A549 (cell line): ENCODE measurements around the gene GLO1. TPM values are rescaled to one million over a fixed set of nuclear protein-coding genes. Genes with fewer than 3 reads are reported as not detected.

Experiments
- ATAC-seq, 2 experiments: fragments of 200-7000 bp in 1 of 2; fragments of >200 bp in 1 of 2; cut with Nextera tagmentation in 1 of 2; cut with Tn5 transposase in 1 of 2; 3 replicates each; pipeline versions ENCODE4 v1.8.0 to v1.9.1; 2018 to 2020; ENCODE audit warnings: mild to moderate bottlenecking in 1 of 2, moderate library complexity in 1 of 2
- CTCF ChIA-PET: fragments of 300-600 bp; sonication (Branson Sonifier 250); formaldehyde crosslinking; extraction: SDS; loops from one replicate; lab custom pipeline; 2021; ENCODE audit warnings: antibody characterized with exemption, inconsistent platforms; lab: Yijun Ruan, JAX
- POLR2A ChIA-PET: fragments of 350-600 bp; formaldehyde crosslinking; extraction: SDS; loops from one replicate; lab custom pipeline; 2021; ENCODE audit warnings: antibody characterized with exemption, inconsistent platforms; lab: Yijun Ruan, JAX
- DNase-seq, 2 experiments: peaks; one replicate each; pipeline versions ENCODE4 v3.0.0 to v3.0.0-alpha.2; 2011 to 2016; ENCODE audit warnings: low read depth in 1 of 2, low spot score in 1 of 2
- FAIRE-seq: peaks from 2 replicates; lab custom pipeline; 2011; peaks lifted over from hg19 to GRCh38; lab: Jason Lieb, UNC
- H3K27ac ChIP-seq, 2 experiments: fragments of >200 bp; sonication (Bioruptor Twin); formaldehyde crosslinking; 3 replicates each; pipeline ENCODE4 v1.5.1; 2016 to 2017
- H3K4me1 ChIP-seq: fragments of >200 bp; sonication (Bioruptor Twin); formaldehyde crosslinking; 3 replicates; pipeline ENCODE4 v1.6.1; 2016
- H3K4me2 ChIP-seq: fragments of >200 bp; sonication (Bioruptor Twin); formaldehyde crosslinking; 3 replicates; pipeline ENCODE4 v1.6.1; 2016
- H3K4me3 ChIP-seq: fragments of >200 bp; sonication (Bioruptor Twin); formaldehyde crosslinking; 3 replicates; pipeline ENCODE4 v1.5.1; 2016
- H3K9me3 ChIP-seq: fragments of >200 bp; sonication (Bioruptor Twin); formaldehyde crosslinking; 3 replicates; pipeline ENCODE4 v1.6.1; 2016
- CBX2 ChIP-seq: fragments of 200-600 bp; sonication (generic); IDR thresholded peaks from 2 replicates; pipeline ENCODE4 v1.6.1; 2016; ENCODE audit warnings: low read depth, mild to moderate bottlenecking, borderline replicate concordance
- CBX8 ChIP-seq: fragments of 200-600 bp; sonication (generic); IDR thresholded peaks from 2 replicates; pipeline ENCODE4 v1.6.1; 2016
- CEBPB ChIP-seq, 2 experiments: fragments of >200 bp in 1 of 2; sonication (Bioruptor Twin) in 1 of 2; formaldehyde crosslinking in 1 of 2; IDR thresholded peaks; 2 replicates each; pipeline ENCODE4 v1.6.1; 2012 to 2016
- EHF ChIP-seq: fragments of 250-450 bp; sonication (Bioruptor Pico); IDR thresholded peaks from 2 replicates; pipeline ENCODE4 v1.5.0; 2020; ENCODE audit warnings: mild to moderate bottlenecking
- EHMT2 ChIP-seq: fragments of 200-600 bp; sonication (generic); IDR thresholded peaks from 2 replicates; pipeline ENCODE4 v1.6.1; 2016; ENCODE audit warnings: antibody characterized with exemption, low read depth, mild to moderate bottlenecking, moderate library complexity
- FOSB ChIP-seq: fragments of 250-450 bp; sonication (Bioruptor Pico); IDR thresholded peaks from 2 replicates; pipeline ENCODE4 v1.5.0; 2020; ENCODE audit warnings: mild to moderate bottlenecking, moderate library complexity
- GATA3 ChIP-seq: IDR thresholded peaks from 2 replicates; pipeline ENCODE4 v1.6.1; 2012; ENCODE audit warnings: borderline replicate concordance
- HDAC2 ChIP-seq: fragments of 200-600 bp; sonication (generic); IDR thresholded peaks from 2 replicates; pipeline ENCODE4 v1.6.1; 2016
- HEYL ChIP-seq: fragments of 250-450 bp; sonication (Bioruptor Pico); IDR thresholded peaks from 2 replicates; pipeline ENCODE4 v1.8.0; 2021; ENCODE audit warnings: mild to moderate bottlenecking, moderate library complexity
- KDM5A ChIP-seq: fragments of 200-600 bp; sonication (generic); IDR thresholded peaks from 2 replicates; pipeline ENCODE4 v1.6.1; 2016; ENCODE audit warnings: antibody characterized with exemption, mild to moderate bottlenecking
- MAZ ChIP-seq: fragments of 150-350 bp; IDR thresholded peaks from 2 replicates; pipeline ENCODE4 v1.6.1; 2014; ENCODE audit warnings: antibody characterized with exemption, low read depth, low read length, borderline replicate concordance
- NFE2L2 ChIP-seq: fragments of 150-350 bp; conservative IDR thresholded peaks from 2 replicates; pipeline ENCODE4 v1.6.1; 2014; ENCODE audit warnings: low read length
- PHF8 ChIP-seq: fragments of 200-600 bp; sonication (generic); IDR thresholded peaks from 2 replicates; pipeline ENCODE4 v1.6.1; 2016; ENCODE audit warnings: low read depth, mild to moderate bottlenecking, antibody characterized with exemption, moderate library complexity, borderline replicate concordance
- RFX5 ChIP-seq: fragments of 450-650 bp; IDR thresholded peaks from 2 replicates; pipeline ENCODE4 v1.7.1; 2014; ENCODE audit warnings: antibody characterized with exemption, mild to moderate bottlenecking, moderate library complexity
- SMC3 ChIP-seq: fragments of >200 bp; sonication (Bioruptor Twin); formaldehyde crosslinking; IDR thresholded peaks from 3 replicates; pipeline ENCODE4 v1.6.1; 2018; ENCODE audit warnings: inconsistent platforms
- TFCP2L1 ChIP-seq: fragments of 250-450 bp; sonication (Bioruptor Pico); IDR thresholded peaks from 2 replicates; pipeline ENCODE4 v1.5.0; 2021; ENCODE audit warnings: mild to moderate bottlenecking
- TP53 ChIP-seq: fragments of 250-450 bp; sonication (Bioruptor Pico); IDR thresholded peaks from 2 replicates; pipeline ENCODE4 v1.5.0; 2021; ENCODE audit warnings: mild to moderate bottlenecking, moderate library complexity
- ZC3H11A ChIP-seq: fragments of 450-650 bp; IDR thresholded peaks from 2 replicates; pipeline ENCODE4 v1.6.1; 2014; ENCODE audit warnings: antibody characterized with exemption, mild to moderate bottlenecking
- whole genome bisulfite sequencing: methylation state at CpG from one replicate; pipeline ENCODE4 v1.1.6; 2017; ENCODE audit errors: missing lambda C conversion rate; 5-methylcytosine and 5-hydroxymethylcytosine counted together
- polyA plus RNA-seq, 4 experiments: library from polyadenylated mRNA; depleted of rRNA in 3 of 4; stranded (reverse); fragments of >200 nt; fragmentation: RNase III in 1 of 4; extraction: RNeasy Plus Mini Kit Qiagen cat#74134 plus additional on column Dnase treatment in 1 of 4; gene quantifications; 2 replicates in 3 of 4; 3 replicates in 1 of 4; pipeline ENCODE4 v1.2.3, GENCODE V29; 2011 to 2017
- TF ChIP-seq, protein P1 (sequence below): fragments of 250-450 bp; sonication (Bioruptor Pico); IDR thresholded peaks from 2 replicates; pipeline ENCODE4 v1.5.0; 2021; ENCODE audit warnings: mild to moderate bottlenecking, moderate library complexity, borderline replicate concordance
- TF ChIP-seq, protein P2 (sequence below): fragments of >200 bp; sonication (Bioruptor Twin); formaldehyde crosslinking; IDR thresholded peaks from 3 replicates; pipeline ENCODE4 v1.5.1; 2016
- TF ChIP-seq, protein P3 (sequence below): fragments of >200 bp; sonication (Bioruptor Twin); formaldehyde crosslinking; IDR thresholded peaks from 2 replicates; pipeline ENCODE4 v1.6.1; 2016

GLO1 gene
- polyA plus RNA-seq, 2 of the 4 experiments (the other 2 are of a cell fraction), result 105 to 128 TPM

DNA sequence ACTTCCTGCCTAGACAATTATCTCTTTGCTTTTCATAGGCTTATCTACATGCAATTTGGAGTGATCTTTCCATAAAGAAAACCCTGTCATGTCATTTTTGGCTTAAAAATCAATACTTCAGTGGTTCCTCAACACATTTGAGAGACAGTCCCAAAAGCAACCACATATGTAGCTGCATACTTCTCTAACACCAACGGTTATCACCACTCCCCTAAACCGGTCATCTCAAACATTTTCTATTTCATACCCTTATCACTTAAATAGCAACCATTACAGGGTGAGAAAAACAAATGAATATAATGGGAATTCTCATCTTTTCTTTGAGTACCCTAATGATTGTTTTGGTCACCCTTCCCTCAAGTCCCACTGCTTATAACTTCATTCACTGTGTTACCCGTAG is 5.1 kb downstream of the GLO1 start:
- Histone ChIP-seq H3K27ac (no peak overlapping the region), H3K4me1 (no peaks in the 10 kb centered on the region), H3K9me3 (no peaks in the 10 kb centered on the region), H3K4me3 (no peak overlapping the region), H3K4me2 (no peak overlapping the region)
- FAIRE-seq (no peak), DNase-seq (no peak), ATAC-seq (no peak)
- 81% methylated on average over 3 of the region's 3 CpGs for WGBS
- TF ChIP-seq KDM5A (no peak), RFX5 (no peak), FOSB (CRISPR knock-in tag) (no peak)
- ChIA-PET POLR2A (no interaction called here), CTCF (no interaction called here)

DNA sequence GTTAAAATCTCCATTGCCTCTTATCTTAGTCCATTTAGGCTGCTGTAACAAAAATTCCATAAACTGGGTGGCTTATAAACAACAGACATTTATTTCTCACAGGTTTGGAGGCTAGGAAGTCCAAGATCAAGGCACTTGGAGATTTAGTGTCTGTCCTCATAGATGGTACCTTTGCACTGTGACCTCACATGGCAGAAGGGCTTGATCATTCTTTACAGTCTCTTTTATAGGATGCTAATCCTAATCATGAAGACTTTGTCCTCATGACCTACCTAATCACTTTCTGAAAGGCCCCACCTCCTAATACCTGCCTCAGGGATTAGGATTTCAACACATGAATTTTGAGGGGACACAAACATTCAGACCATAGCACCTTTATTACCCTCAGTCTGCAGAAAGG is 6.6 kb downstream of the GLO1 start:
- TF ChIP-seq, protein P1, sequence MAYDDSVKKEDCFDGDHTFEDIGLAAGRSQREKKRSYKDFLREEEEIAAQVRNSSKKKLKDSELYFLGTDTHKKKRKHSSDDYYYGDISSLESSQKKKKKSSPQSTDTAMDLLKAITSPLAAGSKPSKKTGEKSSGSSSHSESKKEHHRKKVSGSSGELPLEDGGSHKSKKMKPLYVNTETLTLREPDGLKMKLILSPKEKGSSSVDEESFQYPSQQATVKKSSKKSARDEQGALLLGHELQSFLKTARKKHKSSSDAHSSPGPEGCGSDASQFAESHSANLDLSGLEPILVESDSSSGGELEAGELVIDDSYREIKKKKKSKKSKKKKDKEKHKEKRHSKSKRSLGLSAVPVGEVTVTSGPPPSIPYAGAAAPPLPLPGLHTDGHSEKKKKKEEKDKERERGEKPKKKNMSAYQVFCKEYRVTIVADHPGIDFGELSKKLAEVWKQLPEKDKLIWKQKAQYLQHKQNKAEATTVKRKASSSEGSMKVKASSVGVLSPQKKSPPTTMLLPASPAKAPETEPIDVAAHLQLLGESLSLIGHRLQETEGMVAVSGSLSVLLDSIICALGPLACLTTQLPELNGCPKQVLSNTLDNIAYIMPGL (CRISPR knock-in tag), result no peak
- TF ChIP-seq PHF8 (no peak), CEBPB (IDR thresholded peaks at IDR 0.05) (no peak), EHF (CRISPR knock-in tag) (no peak), TFCP2L1 (CRISPR knock-in tag) (no peak), SMC3 (no peak), HEYL (CRISPR knock-in tag) (no peak)
- no peaks in the 10 kb centered on the region for H3K9me3 ChIP-seq
- H3K4me2 ChIP-seq, result no peak overlapping the region
- no peak for FAIRE-seq
- POLR2A ChIA-PET, result no interaction called here
- no peaks in the 10 kb centered on the region for H3K4me1 ChIP-seq
- CTCF ChIA-PET, result no interaction called here
- H3K4me3 ChIP-seq, result no peak overlapping the region
- no peak overlapping the region for H3K27ac ChIP-seq
- no peak for ATAC-seq
- no peak for DNase-seq

DNA sequence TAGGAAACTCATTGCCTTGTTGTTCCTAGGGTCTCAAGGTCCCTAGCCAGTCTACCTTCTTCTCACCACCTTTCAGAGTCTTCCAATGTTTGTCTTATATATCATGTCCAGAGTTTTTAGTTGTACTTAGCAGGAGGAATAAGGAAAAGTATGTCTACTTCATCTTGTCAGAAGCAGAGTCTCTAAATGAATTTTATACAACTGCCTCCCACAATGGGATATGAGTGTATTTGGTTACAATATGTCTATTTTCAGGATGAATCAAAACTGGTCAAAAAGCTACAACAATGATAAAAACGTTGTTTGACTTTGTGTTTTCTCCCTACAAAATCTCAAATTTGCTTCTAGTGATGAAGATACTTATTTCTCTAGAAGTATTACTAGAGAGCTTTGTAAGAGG is 7.0 kb downstream of the GLO1 start:
- DNase-seq (no peak), FAIRE-seq (no peak), ATAC-seq (no peak)
- Histone ChIP-seq H3K4me3 (no peak overlapping the region), H3K27ac (no peak overlapping the region), H3K4me1 (no peaks in the 10 kb centered on the region), H3K4me2 (no peak overlapping the region), H3K9me3 (no peaks in the 10 kb centered on the region)
- WGBS, result 62% methylated on average over 1 of the region's 1 CpG
- ChIA-PET POLR2A (no interaction called here), CTCF (no interaction called here)
- TF ChIP-seq HDAC2, result no peak
- TF ChIP-seq EHF (CRISPR knock-in tag), result no peak
- TF ChIP-seq, protein P2, sequence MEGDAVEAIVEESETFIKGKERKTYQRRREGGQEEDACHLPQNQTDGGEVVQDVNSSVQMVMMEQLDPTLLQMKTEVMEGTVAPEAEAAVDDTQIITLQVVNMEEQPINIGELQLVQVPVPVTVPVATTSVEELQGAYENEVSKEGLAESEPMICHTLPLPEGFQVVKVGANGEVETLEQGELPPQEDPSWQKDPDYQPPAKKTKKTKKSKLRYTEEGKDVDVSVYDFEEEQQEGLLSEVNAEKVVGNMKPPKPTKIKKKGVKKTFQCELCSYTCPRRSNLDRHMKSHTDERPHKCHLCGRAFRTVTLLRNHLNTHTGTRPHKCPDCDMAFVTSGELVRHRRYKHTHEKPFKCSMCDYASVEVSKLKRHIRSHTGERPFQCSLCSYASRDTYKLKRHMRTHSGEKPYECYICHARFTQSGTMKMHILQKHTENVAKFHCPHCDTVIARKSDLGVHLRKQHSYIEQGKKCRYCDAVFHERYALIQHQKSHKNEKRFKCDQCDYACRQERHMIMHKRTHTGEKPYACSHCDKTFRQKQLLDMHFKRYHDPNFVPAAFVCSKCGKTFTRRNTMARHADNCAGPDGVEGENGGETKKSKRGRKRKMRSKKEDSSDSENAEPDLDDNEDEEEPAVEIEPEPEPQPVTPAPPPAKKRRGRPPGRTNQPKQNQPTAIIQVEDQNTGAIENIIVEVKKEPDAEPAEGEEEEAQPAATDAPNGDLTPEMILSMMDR, result no peak
- TF ChIP-seq ZC3H11A, result no peak
- TF ChIP-seq FOSB (CRISPR knock-in tag), result no peak
- TF ChIP-seq TP53 (CRISPR knock-in tag), result no peak
- TF ChIP-seq, protein P3, sequence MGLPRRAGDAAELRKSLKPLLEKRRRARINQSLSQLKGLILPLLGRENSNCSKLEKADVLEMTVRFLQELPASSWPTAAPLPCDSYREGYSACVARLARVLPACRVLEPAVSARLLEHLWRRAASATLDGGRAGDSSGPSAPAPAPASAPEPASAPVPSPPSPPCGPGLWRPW, result no peak
- no peak for TF ChIP-seq NFE2L2
- TF ChIP-seq CBX8, result no peak
- no peak for TF ChIP-seq SMC3
- TF ChIP-seq MAZ, result no peak
- TF ChIP-seq GATA3, result no peak
- TF ChIP-seq EHMT2, result no peak
- no peak for TF ChIP-seq CBX2
